Measurements from ENCODE around the gene PHF8. TPM values are rescaled to one million over a fixed set of nuclear protein-coding genes. Genes with fewer than 3 reads are reported as not detected.
A peak's percentile ranks its signal among the peaks of the same experiment; 100 is the strongest.

The PHF8 gene
- total and polyA plus RNA-seq, 12 donors, result 6.1 to 73.5 (median 20.0) TPM

- Histone ChIP-seq H3K27me3 (no peaks in the 10 kb centered on the region), H3K27ac (peak overlapping the region; percentile 72 to 96 (median 90)), H3K4me1 (replicated peaks in 1 of 2) (peaks cover 0 to 3% of the 10 kb centered on the region in 2 donors), H3K4me3 (peak overlapping the region; percentile 25 to 81 (median 65)), H3K9me3 (replicated peaks in 1 of 3) (no peaks in the 10 kb centered on the region), H3K36me3 (replicated peaks in 1 of 2) (peaks cover 0 to 12% of the 10 kb centered on the region in 2 donors)
- WGBS, 4 donors, result 0 to 55% (median 21%) methylated on average over 3 to 43 of the region's 43 CpGs
- no peak for TF ChIP-seq POLR2A (IDR thresholded peaks at IDR 0.05)
- TF ChIP-seq CTCF (IDR thresholded peaks at IDR 0.05), result no peak
- DNase-seq, result peak in 3 of 7 donors; percentile 34 to 53 (median 39)
- intact Hi-C loops (cut with DNase I), result no loop called here
Measured at GRCh38 chrX:54043541-54044125, 640 bp downstream of the PHF8 start.

GRCh38 chrX:54043056-54043455 is 1.2 kb downstream of the PHF8 start:
- DNase-seq, result no peak
- Histone ChIP-seq H3K27me3 (no peaks in the 10 kb centered on the region), H3K4me3 (peak overlapping the region in 2 of 4 donors; percentile 53 to 77), H3K36me3 (replicated peaks in 1 of 2) (peaks cover 0 to 12% of the 10 kb centered on the region in 2 donors), H3K4me1 (replicated peaks in 1 of 2) (peaks cover 0 to 3% of the 10 kb centered on the region in 2 donors), H3K27ac (peak overlapping the region in 4 of 5 donors; percentile 33 to 93 (median 89)), H3K9me3 (replicated peaks in 1 of 3) (no peaks in the 10 kb centered on the region)
- intact Hi-C loops (cut with DNase I), result no loop called here
- TF ChIP-seq CTCF (IDR thresholded peaks at IDR 0.05) (no peak), POLR2A (IDR thresholded peaks at IDR 0.05) (no peak)
- WGBS, 4 donors, result 0 to 42% (median 20%) methylated on average over 11 of the region's 11 CpGs

- Histone ChIP-seq H3K36me3 (replicated peaks in 1 of 2) (peaks cover 0 to 12% of the 10 kb centered on the region in 2 donors), H3K4me1 (replicated peaks in 1 of 2) (peaks cover 0 to 3% of the 10 kb centered on the region in 2 donors), H3K9me3 (replicated peaks in 1 of 3) (no peaks in the 10 kb centered on the region), H3K27ac (peak overlapping the region in 2 of 5 donors; percentile 88 to 93), H3K27me3 (no peaks in the 10 kb centered on the region), H3K4me3 (peak overlapping the region in 2 of 4 donors; percentile 13 to 77)
- TF ChIP-seq CTCF (IDR thresholded peaks at IDR 0.05) (peak in 3 of 6 experiments; percentile 6 to 20 (median 8)), POLR2A (IDR thresholded peaks at IDR 0.05) (peak in 1 of 2 donors; percentile 14)
- WGBS, 4 donors, result 4 to 62% (median 18%) methylated on average over 22 to 26 of the region's 26 CpGs
- intact Hi-C loops (cut with DNase I), result no loop called here
- DNase-seq, result peak; percentile 29 to 74 (median 61)
Measured at GRCh38 chrX:54042609-54043021, 1.7 kb downstream of the PHF8 start.

GRCh38 chrX:54030329-54030728 is 13.9 kb downstream of the PHF8 start:
- H3K4me1 ChIP-seq (replicated peaks in 1 of 2), result no peaks in the 10 kb centered on the region
- no peak overlapping the region for H3K27ac ChIP-seq
- DNase-seq, result no peak
- 78 to 98% (median 92%) methylated on average over 4 of the region's 4 CpGs for WGBS, 4 donors
- intact Hi-C loops (cut with DNase I), result no loop called here
- H3K27me3 ChIP-seq, result no peaks in the 10 kb centered on the region
- no peak for TF ChIP-seq CTCF (IDR thresholded peaks at IDR 0.05)
- TF ChIP-seq POLR2A (IDR thresholded peaks at IDR 0.05), result no peak
- H3K4me3 ChIP-seq, result no peak overlapping the region
- H3K36me3 ChIP-seq (replicated peaks in 1 of 2), result peaks cover 0 to 5% of the 10 kb centered on the region in 2 donors
- H3K9me3 ChIP-seq (replicated peaks in 1 of 3), result no peaks in the 10 kb centered on the region

All from adrenal gland (tissue), 12 donors.